Loucy (cell line): ENCODE results near the gene CD300E.

Experiments used
- H2AFZ ChIP-seq: fragments of 200-600 bp; sonication (generic); 2 replicates; pipeline ENCODE4 v1.6.0; 2016; ENCODE audit warnings: antibody characterized with exemption, mild to moderate bottlenecking, low read length, moderate library complexity
- H3F3A ChIP-seq: fragments of 200-600 bp; 2 replicates; pipeline ENCODE4 v1.6.0; 2016; ENCODE audit warnings: antibody characterized with exemption, low read depth, mild to moderate bottlenecking
- H3K27me3 ChIP-seq: fragments of 200-600 bp; sonication (generic); 2 replicates; pipeline ENCODE4 v1.6.1; 2014; ENCODE audit warnings: low read length, mild to moderate bottlenecking; ENCODE audit not compliant: insufficient read depth, poor library complexity, severe bottlenecking
- H3K36me3 ChIP-seq: fragments of 200-600 bp; sonication (generic); 2 replicates; pipeline ENCODE4 v1.6.1; 2016; ENCODE audit warnings: low read length; ENCODE audit not compliant: insufficient read depth
- H3K4me1 ChIP-seq: fragments of 200-600 bp; sonication (generic); 2 replicates; pipeline ENCODE4 v1.5.1; 2014; ENCODE audit warnings: low read length, mild to moderate bottlenecking; ENCODE audit not compliant: insufficient read depth, poor library complexity, severe bottlenecking
- H3K4me2 ChIP-seq: fragments of 200-600 bp; sonication (generic); 2 replicates; pipeline ENCODE4 v1.6.0; 2014; ENCODE audit warnings: antibody characterized with exemption, low read length, low read depth, mild to moderate bottlenecking; ENCODE audit not compliant: poor library complexity, severe bottlenecking
- H3K4me3 ChIP-seq: fragments of 200-600 bp; sonication (generic); 2 replicates; pipeline ENCODE4 v1.5.1; 2014; ENCODE audit warnings: low read length, mild to moderate bottlenecking, mixed read lengths; ENCODE audit not compliant: poor library complexity, severe bottlenecking
- H3K79me2 ChIP-seq: fragments of 200-600 bp; sonication (generic); 2 replicates; pipeline ENCODE4 v1.6.1; 2014; ENCODE audit warnings: low read length; ENCODE audit not compliant: insufficient read depth
- H3K9ac ChIP-seq: fragments of 200-600 bp; sonication (generic); 2 replicates; pipeline ENCODE4 v1.6.0; 2014; ENCODE audit warnings: mild to moderate bottlenecking, low read depth, low read length, moderate library complexity; ENCODE audit not compliant: poor library complexity, severe bottlenecking
- H3K9me2 ChIP-seq: fragments of 200-600 bp; sonication (generic); replicated peaks from 2 replicates; pipeline ENCODE4 v1.6.1; 2016; ENCODE audit warnings: low read depth, low read length, mixed read lengths
- H3K9me3 ChIP-seq: fragments of 200-600 bp; sonication (generic); 2 replicates; pipeline ENCODE4 v1.6.1; 2014; ENCODE audit warnings: mild to moderate bottlenecking, antibody characterized with exemption, low read length, low read depth; ENCODE audit not compliant: insufficient read depth
- H4K20me1 ChIP-seq: fragments of 200-600 bp; sonication (generic); 2 replicates; pipeline ENCODE4 v1.6.0; 2014; ENCODE audit warnings: antibody characterized with exemption, low read length, mild to moderate bottlenecking; ENCODE audit not compliant: insufficient read depth, poor library complexity, severe bottlenecking
- CTCF ChIP-seq: fragments of 200-600 bp; sonication (generic); conservative IDR thresholded peaks from 2 replicates; pipeline ENCODE4 v1.5.1; 2014; ENCODE audit warnings: mild to moderate bottlenecking, antibody characterized with exemption, low read length
- EZH2phosphoT487 ChIP-seq: fragments of 200-600 bp; IDR thresholded peaks from 2 replicates; pipeline ENCODE4 v1.6.1; 2018; ENCODE audit warnings: antibody characterized with exemption, mild to moderate bottlenecking, moderate library complexity, borderline replicate concordance

Gene CD300E

GRCh38 chr17:74592087-74592990 is 31.2 kb downstream of the CD300E start, which contains the start of gene CD300LD:
TSS of gene CD300LD (minus strand) at chr17:74592283. CDS start at chr17:74592202, 81 bp downstream.
- Histone ChIP-seq H3K27me3 (no peaks in the 10 kb centered on the region), H3K9me3 (no peaks in the 10 kb centered on the region), H3K4me3 (no peak within 1 kb of the TSS), H3F3A (no peaks in the 10 kb centered on the region), H3K4me1 (no peaks in the 10 kb centered on the region), H3K9ac (no peak within 1 kb of the TSS), H2AFZ (no peak within 1 kb of the TSS), H3K79me2 (no peaks in the 10 kb centered on the region), H3K4me2 (no peak within 1 kb of the TSS), H3K9me2 (no peaks in the 10 kb centered on the region), H3K36me3 (no peaks in the 10 kb centered on the region), H4K20me1 (no peaks in the 10 kb centered on the region)
- TF ChIP-seq CTCF (no peak), EZH2phosphoT487 (no peak)

GRCh38 chr17:74591503-74591902 is 32.0 kb downstream of the CD300E start:
- Histone ChIP-seq H4K20me1 (no peaks in the 10 kb centered on the region), H3K9me2 (no peaks in the 10 kb centered on the region), H3F3A (no peaks in the 10 kb centered on the region), H2AFZ (no peak overlapping the region), H3K36me3 (no peaks in the 10 kb centered on the region), H3K79me2 (no peaks in the 10 kb centered on the region), H3K9ac (no peak overlapping the region), H3K4me2 (no peak overlapping the region), H3K4me3 (no peak overlapping the region), H3K27me3 (no peaks in the 10 kb centered on the region), H3K9me3 (no peaks in the 10 kb centered on the region), H3K4me1 (no peaks in the 10 kb centered on the region)
- TF ChIP-seq CTCF, result no peak
- TF ChIP-seq EZH2phosphoT487, result no peak

- H3K4me1 ChIP-seq, result no peaks in the 10 kb centered on the region
- H3K36me3 ChIP-seq, result no peaks in the 10 kb centered on the region
- H3K27me3 ChIP-seq, result no peaks in the 10 kb centered on the region
- no peak overlapping the region for H3K4me2 ChIP-seq
- no peaks in the 10 kb centered on the region for H4K20me1 ChIP-seq
- H3K9me3 ChIP-seq, result no peaks in the 10 kb centered on the region
- H3K9ac ChIP-seq, result no peak overlapping the region
- H3K79me2 ChIP-seq, result no peaks in the 10 kb centered on the region
- no peak overlapping the region for H2AFZ ChIP-seq
- H3F3A ChIP-seq, result no peaks in the 10 kb centered on the region
- H3K4me3 ChIP-seq, result no peak overlapping the region
- H3K9me2 ChIP-seq, result no peaks in the 10 kb centered on the region
- TF ChIP-seq EZH2phosphoT487 (no peak), CTCF (no peak)
Observed at GRCh38 chr17:74585711-74586110, 37.8 kb downstream of the CD300E start.
